Transverse colon (tissue), 4 donors: Measurements from ENCODE around the gene CNOT10.

Experiments used
- POLR2AphosphoS5 ChIP-seq, 3 donors: sonication (generic); formaldehyde crosslinking; IDR thresholded peaks; one replicate each; pipeline ENCODE4 v1.6.1; 2016; ENCODE audit warnings: antibody characterized with exemption in 3 of 3
- TF ChIP-seq, protein P1 (sequence below), 5 experiments: fragments of 200-600 bp in 3 of 5; fragments of 450-650 bp in 2 of 5; sonication (generic) in 3 of 5; IDR thresholded peaks; 1 replicate in 2 of 5; 2 replicates in 3 of 5; pipeline ENCODE4 v1.5.1; 2016 to 2017; ENCODE audit warnings: antibody characterized with exemption in 5 of 5, inconsistent platforms in 3 of 5, mild to moderate bottlenecking in 2 of 5, moderate library complexity in 1 of 5

GRCh38 chr3:32797776-32798175 is 112.8 kb downstream of the CNOT10 start:
- TF ChIP-seq, protein P1, sequence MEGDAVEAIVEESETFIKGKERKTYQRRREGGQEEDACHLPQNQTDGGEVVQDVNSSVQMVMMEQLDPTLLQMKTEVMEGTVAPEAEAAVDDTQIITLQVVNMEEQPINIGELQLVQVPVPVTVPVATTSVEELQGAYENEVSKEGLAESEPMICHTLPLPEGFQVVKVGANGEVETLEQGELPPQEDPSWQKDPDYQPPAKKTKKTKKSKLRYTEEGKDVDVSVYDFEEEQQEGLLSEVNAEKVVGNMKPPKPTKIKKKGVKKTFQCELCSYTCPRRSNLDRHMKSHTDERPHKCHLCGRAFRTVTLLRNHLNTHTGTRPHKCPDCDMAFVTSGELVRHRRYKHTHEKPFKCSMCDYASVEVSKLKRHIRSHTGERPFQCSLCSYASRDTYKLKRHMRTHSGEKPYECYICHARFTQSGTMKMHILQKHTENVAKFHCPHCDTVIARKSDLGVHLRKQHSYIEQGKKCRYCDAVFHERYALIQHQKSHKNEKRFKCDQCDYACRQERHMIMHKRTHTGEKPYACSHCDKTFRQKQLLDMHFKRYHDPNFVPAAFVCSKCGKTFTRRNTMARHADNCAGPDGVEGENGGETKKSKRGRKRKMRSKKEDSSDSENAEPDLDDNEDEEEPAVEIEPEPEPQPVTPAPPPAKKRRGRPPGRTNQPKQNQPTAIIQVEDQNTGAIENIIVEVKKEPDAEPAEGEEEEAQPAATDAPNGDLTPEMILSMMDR (IDR thresholded peaks at IDR 0.05), result no peak
- no peak for TF ChIP-seq POLR2AphosphoS5 (IDR thresholded peaks at IDR 0.05)
